Left lobe of liver (tissue), 2 donors: ENCODE measurements around the gene COPS6. TPM values are rescaled to one million over a fixed set of nuclear protein-coding genes. Genes with fewer than 3 reads are reported as not detected.

Source experiments
- ATAC-seq: fragments of 200-7000 bp; cut with Tn5 transposase; one replicate; pipeline ENCODE4 v1.9.1; 2020; ENCODE audit warnings: mild to moderate bottlenecking, moderate library complexity
- DNase-seq: peaks from one replicate; pipeline ENCODE4 v3.0.0-alpha.2; 2020; ENCODE audit warnings: low spot score
- total RNA-seq: library from RNA; stranded (reverse); gene quantifications from one replicate; pipeline ENCODE4 v1.2.1, GENCODE V29; 2021
- donor health status: DM: no; HTN: no; CAD: no; lungs with moderate emphysema.
- donor health status: DM: no; HTN: yes; CAD: no.

Gene COPS6
- total RNA-seq, 1 donor from 2014 or later = 42.6 TPM

- DNase-seq = peak; percentile 92
- ATAC-seq = peak; percentile 89
These were observed 11.7 kb downstream of the COPS6 start for GRCh38 chr7:100100420-100101015.

GRCh38 chr7:100101016-100101862, 12.5 kb downstream of the COPS6 start, which contains the start of the genes AP4M1 and MCM7:
Gene AP4M1, plus strand, starts transcription at chr7:100101643. Its CDS starts 72 bp downstream, at chr7:100101715.
Gene MCM7, minus strand, starts transcription at chr7:100101397. Its CDS starts 103 bp downstream, at chr7:100101294.
- DNase-seq = peak; percentile 99
- peak; percentile 87 for ATAC-seq

- ATAC-seq (no peak), DNase-seq (no peak)
These were observed 14.4 kb downstream of the COPS6 start for GRCh38 chr7:100102950-100103840.

- no peak for ATAC-seq
- DNase-seq = no peak
These were observed 16.8 kb downstream of the COPS6 start for GRCh38 chr7:100105534-100105933.

- no peak for ATAC-seq
- DNase-seq = no peak
These were observed 17.9 kb downstream of the COPS6 start for GRCh38 chr7:100106633-100107032.

GRCh38 chr7:100107125-100107737, 18.5 kb downstream of the COPS6 start:
- ATAC-seq (peak; percentile 25), DNase-seq (no peak)

- DNase-seq = no peak
- peak; percentile 9 for ATAC-seq
These were observed 19.1 kb downstream of the COPS6 start for GRCh38 chr7:100107890-100108289.

- ATAC-seq (no peak), DNase-seq (no peak)
These were observed 20.9 kb downstream of the COPS6 start for GRCh38 chr7:100109521-100110163.

GRCh38 chr7:100111156-100111555, 22.4 kb downstream of the COPS6 start:
- DNase-seq (no peak), ATAC-seq (no peak)

GRCh38 chr7:100111914-100112313, 23.1 kb downstream of the COPS6 start:
- no peak for DNase-seq
- ATAC-seq = no peak

- no peak for DNase-seq
- no peak for ATAC-seq
These were observed 26.3 kb downstream of the COPS6 start for GRCh38 chr7:100115026-100115425.

- DNase-seq (no peak), ATAC-seq (no peak)
These were observed 29.8 kb downstream of the COPS6 start for GRCh38 chr7:100118388-100119071.

- ATAC-seq (peak; percentile 92), DNase-seq (peak; percentile 96)
These were observed 30.6 kb downstream of the COPS6 start, which contains the start of the genes CNPY4 and TAF6 for GRCh38 chr7:100119072-100119969. Gene CNPY4, plus strand, starts transcription at chr7:100119634. Its CDS starts 111 bp downstream, at chr7:100119745. Gene TAF6, minus strand, starts transcription at chr7:100119358. Its CDS starts 5,149 bp downstream, at chr7:100114209.

GRCh38 chr7:100119970-100120732, 31.4 kb downstream of the COPS6 start:
- DNase-seq (peak; percentile 70), ATAC-seq (peak; percentile 73)

GRCh38 chr7:100120733-100121036, 31.9 kb downstream of the COPS6 start:
- DNase-seq (no peak), ATAC-seq (no peak)

- no peak for DNase-seq
- no peak for ATAC-seq
These were observed 33.3 kb downstream of the COPS6 start for GRCh38 chr7:100122067-100122466.

GRCh38 chr7:100122568-100122967, 33.8 kb downstream of the COPS6 start:
- no peak for ATAC-seq

More at GRCh38 chr7:100122568-100122967, 33.8 kb downstream of the COPS6 start:
- DNase-seq = no peak
